ENCODE results near the gene FAM76B.
"Not testable (repeated sequence)": the region's sequence is repeated elsewhere in the genome, so short reads cannot be mapped to it uniquely, and the experiment has no call there.

FAM76B gene

DNA sequence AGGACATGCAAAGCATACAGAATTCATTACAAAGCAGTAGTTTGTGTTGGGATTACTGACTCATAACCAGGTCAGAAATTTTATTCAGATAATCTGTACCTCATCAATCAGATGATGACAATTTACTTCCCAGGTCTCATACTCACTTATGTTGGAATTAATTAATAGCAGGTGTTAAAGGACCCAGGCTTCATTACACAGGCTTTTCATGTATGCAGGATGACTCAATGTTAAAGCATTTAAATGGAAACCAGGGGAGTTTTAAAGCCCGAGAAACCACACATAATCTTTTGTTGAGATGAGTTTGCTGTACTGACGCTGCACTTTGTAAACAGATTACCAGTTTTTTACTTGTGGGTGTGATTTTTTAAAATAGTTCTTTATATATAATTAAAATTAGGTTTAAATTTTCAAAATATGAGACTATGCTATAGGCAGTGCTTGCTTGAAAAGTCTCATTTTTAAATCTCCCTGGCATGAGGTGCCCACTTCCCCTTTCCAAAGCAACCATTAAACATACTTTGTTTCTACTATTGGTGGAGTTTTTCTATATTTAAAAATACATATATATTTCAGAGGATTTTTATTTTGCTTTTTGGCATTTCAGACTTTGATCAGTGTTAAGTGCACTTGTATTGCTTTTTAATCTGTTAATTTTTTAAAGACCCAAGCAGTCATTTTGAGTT is 41.8 kb upstream of the FAM76B start:
- H3K9me3 ChIP-seq = no peaks in the 10 kb centered on the region
- no peak overlapping the region for H3K27ac ChIP-seq
- H3K36me3 ChIP-seq = peaks cover 66% of the 10 kb centered on the region
- H3K27me3 ChIP-seq = no peaks in the 10 kb centered on the region
- no peak for TF ChIP-seq CTCF (IDR thresholded peaks at IDR 0.05)
- H3K4me1 ChIP-seq (ENCODE audit: control insufficient read depth in 1 of 2, insufficient read depth in 1 of 2, low read depth in 1 of 2, low read length in 1 of 2) = no peaks in the 10 kb centered on the region
- no peak overlapping the region for H3K4me3 ChIP-seq (ENCODE audit: low read depth in 1 of 2, low read length in 1 of 2)

- H3K27ac ChIP-seq = no peak overlapping the region
- TF ChIP-seq CTCF (IDR thresholded peaks at IDR 0.05) = no peak
- no peaks in the 10 kb centered on the region for H3K4me1 ChIP-seq (ENCODE audit: control insufficient read depth in 1 of 2, insufficient read depth in 1 of 2, low read depth in 1 of 2, low read length in 1 of 2)
- no peak overlapping the region for H3K4me3 ChIP-seq (ENCODE audit: low read depth in 1 of 2, low read length in 1 of 2)
- no peaks in the 10 kb centered on the region for H3K27me3 ChIP-seq
- H3K36me3 ChIP-seq = peaks cover 70% of the 10 kb centered on the region
- no peaks in the 10 kb centered on the region for H3K9me3 ChIP-seq
Measured at GRCh38 chr11:95829580-95830259, 40.1 kb upstream of the FAM76B start.

GRCh38 chr11:95827696-95828095 is 38.1 kb upstream of the FAM76B start:
- no peak for TF ChIP-seq CTCF (IDR thresholded peaks at IDR 0.05)
- H3K9me3 ChIP-seq = no peaks in the 10 kb centered on the region
- no peak overlapping the region for H3K4me3 ChIP-seq (ENCODE audit: low read depth in 1 of 2, low read length in 1 of 2)
- no peaks in the 10 kb centered on the region for H3K27me3 ChIP-seq
- H3K4me1 ChIP-seq (ENCODE audit: control insufficient read depth in 1 of 2, insufficient read depth in 1 of 2, low read depth in 1 of 2, low read length in 1 of 2) = no peaks in the 10 kb centered on the region
- no peak overlapping the region for H3K27ac ChIP-seq
- peaks cover 63% of the 10 kb centered on the region for H3K36me3 ChIP-seq

- peaks cover 67% of the 10 kb centered on the region for H3K36me3 ChIP-seq
- H3K27me3 ChIP-seq = no peaks in the 10 kb centered on the region
- H3K4me1 ChIP-seq (ENCODE audit: control insufficient read depth in 1 of 2, insufficient read depth in 1 of 2, low read depth in 1 of 2, low read length in 1 of 2) = no peaks in the 10 kb centered on the region
- no peak overlapping the region for H3K27ac ChIP-seq
- TF ChIP-seq CTCF (IDR thresholded peaks at IDR 0.05) = no peak
- H3K9me3 ChIP-seq = no peaks in the 10 kb centered on the region
- H3K4me3 ChIP-seq (ENCODE audit: low read depth in 1 of 2, low read length in 1 of 2) = no peak overlapping the region
Measured at GRCh38 chr11:95821640-95822039, 32.1 kb upstream of the FAM76B start.

DNA sequence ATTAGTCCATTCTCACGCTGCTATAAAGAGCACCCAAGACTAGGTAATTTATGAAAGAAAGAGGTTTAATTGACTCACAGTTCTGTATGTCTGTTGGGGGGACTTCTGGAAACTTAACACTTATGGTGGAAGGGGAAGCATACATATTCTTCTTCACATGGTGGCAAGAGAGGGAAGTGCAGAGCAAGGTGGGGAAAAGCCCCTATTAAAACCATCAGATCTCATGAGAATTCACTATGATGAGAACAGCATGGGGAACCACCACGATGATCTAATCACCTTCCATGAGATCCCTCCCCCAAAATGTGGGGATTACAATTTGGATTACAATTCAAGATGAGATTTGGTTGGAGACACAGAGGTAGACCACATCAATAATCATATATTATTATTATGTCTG is 26.5 kb upstream of the FAM76B start:
- Histone ChIP-seq H3K36me3 (peaks cover 51% of the 10 kb centered on the region), H3K27ac (no peak overlapping the region), H3K4me1 (ENCODE audit: control insufficient read depth in 1 of 2, insufficient read depth in 1 of 2, low read depth in 1 of 2, low read length in 1 of 2) (no peaks in the 10 kb centered on the region), H3K27me3 (no peaks in the 10 kb centered on the region), H3K4me3 (ENCODE audit: low read depth in 1 of 2, low read length in 1 of 2) (no peak overlapping the region), H3K9me3 (no peaks in the 10 kb centered on the region)
- TF ChIP-seq CTCF (IDR thresholded peaks at IDR 0.05) = no peak

- not testable (repeated sequence) for H3K27me3 ChIP-seq; H3K4me3 ChIP-seq (ENCODE audit: low read depth in 1 of 2, low read length in 1 of 2); H3K4me1 ChIP-seq (ENCODE audit: control insufficient read depth in 1 of 2, insufficient read depth in 1 of 2, low read depth in 1 of 2, low read length in 1 of 2); H3K27ac ChIP-seq; H3K9me3 ChIP-seq
- H3K36me3 ChIP-seq = peaks cover 27% of the 10 kb centered on the region
Measured at GRCh38 chr11:95811052-95811451, 21.5 kb upstream of the FAM76B start.

GRCh38 chr11:95806464-95806863 is 16.9 kb upstream of the FAM76B start:
- H3K9me3 ChIP-seq; H3K27ac ChIP-seq; H3K27me3 ChIP-seq; H3K4me3 ChIP-seq (ENCODE audit: low read depth in 1 of 2, low read length in 1 of 2); H3K4me1 ChIP-seq (ENCODE audit: control insufficient read depth in 1 of 2, insufficient read depth in 1 of 2, low read depth in 1 of 2, low read length in 1 of 2): not testable (repeated sequence)
- H3K36me3 ChIP-seq = peaks cover 32% of the 10 kb centered on the region
